ENCODE results near the gene FAM174A. TPM values are rescaled to one million over a fixed set of nuclear protein-coding genes. Genes with fewer than 3 reads are reported as not detected.

FAM174A gene
- total RNA-seq, 1 donor from 2014 or later: 20.9 TPM

DNA sequence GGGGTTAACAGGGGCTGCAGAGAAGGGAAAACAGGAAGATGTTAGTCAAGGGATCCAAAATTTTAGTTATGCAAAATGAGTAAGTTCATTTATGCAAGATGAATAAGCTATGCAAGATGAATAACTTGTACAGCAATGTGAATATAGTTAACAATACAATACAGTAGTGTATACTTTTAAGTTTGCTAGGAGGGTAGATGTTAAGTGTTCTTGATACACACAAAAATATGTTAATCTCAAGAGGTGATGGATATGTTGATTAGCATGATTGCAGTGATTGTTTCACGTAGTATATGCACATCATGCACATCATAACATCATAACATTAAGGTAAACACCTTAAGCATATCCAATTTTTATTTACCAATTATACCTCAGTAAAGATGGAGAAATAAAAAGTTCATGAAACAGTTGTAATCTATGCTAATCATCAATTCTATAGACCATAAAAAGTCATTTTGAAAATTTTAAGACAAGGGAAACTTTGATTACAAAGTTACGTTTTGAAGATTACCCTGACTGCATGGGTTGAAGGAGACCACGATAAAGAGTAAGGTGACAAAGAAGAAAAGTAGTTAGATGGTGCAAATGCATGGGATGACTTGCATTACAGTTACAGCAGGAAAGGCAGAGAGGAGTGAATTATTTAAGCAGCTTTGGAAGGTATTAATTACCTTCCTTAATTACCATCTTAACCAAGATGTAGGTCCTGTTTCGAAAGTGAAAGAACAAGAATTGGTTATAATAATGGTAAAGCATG, 31.4 kb downstream of the FAM174A start:
- H3K27ac ChIP-seq (ENCODE audit: low read depth, low read length): no peak overlapping the region
- no peaks in the 10 kb centered on the region for H3K4me1 ChIP-seq (ENCODE audit: control insufficient read depth in 3 of 3, insufficient read depth in 3 of 3, low read length in 3 of 3)
- peaks cover 0 to 4% (median 0%) of the 10 kb centered on the region in 3 donors for H3K36me3 ChIP-seq (ENCODE audit: control insufficient read depth in 3 of 3, insufficient read depth in 3 of 3, low read length in 3 of 3)
- H3K4me3 ChIP-seq (ENCODE audit: low read length in 3 of 3): no peak overlapping the region
- H3K9me3 ChIP-seq (ENCODE audit: control insufficient read depth in 3 of 3, low read length in 3 of 3): no peaks in the 10 kb centered on the region
- no peak overlapping the region for H3K9ac ChIP-seq (ENCODE audit: low read depth in 1 of 3, low read length in 3 of 3)
- H3K27me3 ChIP-seq (ENCODE audit: control insufficient read depth in 3 of 3, insufficient read depth in 3 of 3, low read length in 3 of 3): no peaks in the 10 kb centered on the region

GRCh38 chr5:100574716-100575115, 39.5 kb downstream of the FAM174A start:
- H3K9me3 ChIP-seq (ENCODE audit: control insufficient read depth in 3 of 3, low read length in 3 of 3): no peaks in the 10 kb centered on the region
- H3K9ac ChIP-seq (ENCODE audit: low read depth in 1 of 3, low read length in 3 of 3): no peak overlapping the region
- no peaks in the 10 kb centered on the region for H3K36me3 ChIP-seq (ENCODE audit: control insufficient read depth in 3 of 3, insufficient read depth in 3 of 3, low read length in 3 of 3)
- H3K27ac ChIP-seq (ENCODE audit: low read depth, low read length): no peak overlapping the region
- H3K4me3 ChIP-seq (ENCODE audit: low read length in 3 of 3): no peak overlapping the region
- H3K27me3 ChIP-seq (ENCODE audit: control insufficient read depth in 3 of 3, insufficient read depth in 3 of 3, low read length in 3 of 3): no peaks in the 10 kb centered on the region
- H3K4me1 ChIP-seq (ENCODE audit: control insufficient read depth in 3 of 3, insufficient read depth in 3 of 3, low read length in 3 of 3): no peaks in the 10 kb centered on the region

GRCh38 chr5:100575815-100576214, 40.6 kb downstream of the FAM174A start:
- Histone ChIP-seq H3K9me3 (ENCODE audit: control insufficient read depth in 3 of 3, low read length in 3 of 3) (no peaks in the 10 kb centered on the region), H3K27ac (ENCODE audit: low read depth, low read length) (peak overlapping the region; percentile 63), H3K4me3 (ENCODE audit: low read length in 3 of 3) (no peak overlapping the region), H3K36me3 (ENCODE audit: control insufficient read depth in 3 of 3, insufficient read depth in 3 of 3, low read length in 3 of 3) (peaks cover 0 to 4% (median 0%) of the 10 kb centered on the region in 3 donors), H3K4me1 (ENCODE audit: control insufficient read depth in 3 of 3, insufficient read depth in 3 of 3, low read length in 3 of 3) (no peaks in the 10 kb centered on the region), H3K27me3 (ENCODE audit: control insufficient read depth in 3 of 3, insufficient read depth in 3 of 3, low read length in 3 of 3) (no peaks in the 10 kb centered on the region), H3K9ac (ENCODE audit: low read depth in 1 of 3, low read length in 3 of 3) (no peak overlapping the region)

- H3K27ac ChIP-seq (ENCODE audit: low read depth, low read length): peak overlapping the region; percentile 63
Measured at GRCh38 chr5:100576217-100576751, 41.1 kb downstream of the FAM174A start.

GRCh38 chr5:100577506-100577905, 42.3 kb downstream of the FAM174A start:
- no peaks in the 10 kb centered on the region for H3K4me1 ChIP-seq (ENCODE audit: control insufficient read depth in 3 of 3, insufficient read depth in 3 of 3, low read length in 3 of 3)
- H3K36me3 ChIP-seq (ENCODE audit: control insufficient read depth in 3 of 3, insufficient read depth in 3 of 3, low read length in 3 of 3): peaks cover 0 to 4% (median 0%) of the 10 kb centered on the region in 3 donors
- H3K9ac ChIP-seq (ENCODE audit: low read depth in 1 of 3, low read length in 3 of 3): no peak overlapping the region
- H3K9me3 ChIP-seq (ENCODE audit: control insufficient read depth in 3 of 3, low read length in 3 of 3): no peaks in the 10 kb centered on the region
- H3K4me3 ChIP-seq (ENCODE audit: low read length in 3 of 3): no peak overlapping the region
- H3K27me3 ChIP-seq (ENCODE audit: control insufficient read depth in 3 of 3, insufficient read depth in 3 of 3, low read length in 3 of 3): no peaks in the 10 kb centered on the region
- H3K27ac ChIP-seq (ENCODE audit: low read depth, low read length): no peak overlapping the region

More at GRCh38 chr5:100576217-100576751, 41.1 kb downstream of the FAM174A start:
- Histone ChIP-seq H3K4me1 (ENCODE audit: control insufficient read depth in 3 of 3, insufficient read depth in 3 of 3, low read length in 3 of 3) (no peaks in the 10 kb centered on the region), H3K4me3 (ENCODE audit: low read length in 3 of 3) (no peak overlapping the region), H3K9ac (ENCODE audit: low read depth in 1 of 3, low read length in 3 of 3) (no peak overlapping the region), H3K27me3 (ENCODE audit: control insufficient read depth in 3 of 3, insufficient read depth in 3 of 3, low read length in 3 of 3) (no peaks in the 10 kb centered on the region), H3K36me3 (ENCODE audit: control insufficient read depth in 3 of 3, insufficient read depth in 3 of 3, low read length in 3 of 3) (peaks cover 0 to 4% (median 0%) of the 10 kb centered on the region in 3 donors), H3K9me3 (ENCODE audit: control insufficient read depth in 3 of 3, low read length in 3 of 3) (no peaks in the 10 kb centered on the region)

- Histone ChIP-seq H3K4me3 (ENCODE audit: low read length in 3 of 3) (no peak overlapping the region), H3K36me3 (ENCODE audit: control insufficient read depth in 3 of 3, insufficient read depth in 3 of 3, low read length in 3 of 3) (peaks cover 0 to 4% (median 0%) of the 10 kb centered on the region in 3 donors), H3K4me1 (ENCODE audit: control insufficient read depth in 3 of 3, insufficient read depth in 3 of 3, low read length in 3 of 3) (no peaks in the 10 kb centered on the region), H3K27ac (ENCODE audit: low read depth, low read length) (no peak overlapping the region), H3K9ac (ENCODE audit: low read depth in 1 of 3, low read length in 3 of 3) (no peak overlapping the region), H3K27me3 (ENCODE audit: control insufficient read depth in 3 of 3, insufficient read depth in 3 of 3, low read length in 3 of 3) (no peaks in the 10 kb centered on the region), H3K9me3 (ENCODE audit: control insufficient read depth in 3 of 3, low read length in 3 of 3) (no peaks in the 10 kb centered on the region)
Measured at GRCh38 chr5:100584069-100584468, 48.9 kb downstream of the FAM174A start.

DNA sequence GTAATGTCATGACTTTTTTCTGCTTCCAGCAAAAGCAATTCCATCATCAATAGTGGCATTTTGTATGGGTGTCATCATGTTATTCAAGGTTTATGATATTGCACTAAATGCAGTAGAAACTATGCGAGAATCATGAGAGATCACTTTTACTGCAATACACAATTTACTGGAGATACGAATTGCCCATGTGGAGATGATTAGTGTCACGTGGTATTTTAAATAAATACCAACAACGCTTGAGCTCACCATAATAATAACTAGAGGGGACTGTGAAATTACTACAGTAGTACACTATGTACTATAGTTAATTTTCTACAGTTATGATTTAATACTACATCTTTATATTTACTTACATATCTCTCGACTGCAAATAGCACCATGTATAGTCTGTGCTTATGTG, 49.7 kb downstream of the FAM174A start:
- no peaks in the 10 kb centered on the region for H3K27me3 ChIP-seq (ENCODE audit: control insufficient read depth in 3 of 3, insufficient read depth in 3 of 3, low read length in 3 of 3)
- peaks cover 0 to 4% (median 0%) of the 10 kb centered on the region in 3 donors for H3K36me3 ChIP-seq (ENCODE audit: control insufficient read depth in 3 of 3, insufficient read depth in 3 of 3, low read length in 3 of 3)
- no peaks in the 10 kb centered on the region for H3K9me3 ChIP-seq (ENCODE audit: control insufficient read depth in 3 of 3, low read length in 3 of 3)
- H3K4me1 ChIP-seq (ENCODE audit: control insufficient read depth in 3 of 3, insufficient read depth in 3 of 3, low read length in 3 of 3): no peaks in the 10 kb centered on the region
- H3K27ac ChIP-seq (ENCODE audit: low read depth, low read length): no peak overlapping the region
- no peak overlapping the region for H3K4me3 ChIP-seq (ENCODE audit: low read length in 3 of 3)
- H3K9ac ChIP-seq (ENCODE audit: low read depth in 1 of 3, low read length in 3 of 3): no peak overlapping the region

DNA sequence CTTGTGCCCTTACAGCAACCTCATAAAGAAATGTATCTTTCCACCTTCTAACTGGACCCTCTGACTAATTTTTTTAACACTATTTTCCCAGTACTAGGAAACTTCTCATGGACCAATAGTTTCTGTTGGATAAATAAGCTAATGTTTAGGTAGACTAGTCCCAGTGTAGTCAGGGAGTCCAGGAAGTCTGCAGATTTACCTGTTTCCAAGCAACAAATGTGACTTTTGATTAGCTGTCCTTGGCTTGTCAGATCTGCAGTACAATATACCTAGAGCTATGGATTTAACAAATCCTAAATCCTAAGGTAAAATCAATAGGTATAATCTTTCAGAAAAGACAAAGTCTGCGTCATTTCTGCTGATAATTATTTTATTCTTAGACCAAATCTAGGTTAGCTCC, 55.7 kb downstream of the FAM174A start:
- H3K27ac ChIP-seq (ENCODE audit: low read depth, low read length): no peak overlapping the region
- H3K9ac ChIP-seq (ENCODE audit: low read depth in 1 of 3, low read length in 3 of 3): no peak overlapping the region
- H3K4me3 ChIP-seq (ENCODE audit: low read length in 3 of 3): no peak overlapping the region
- H3K4me1 ChIP-seq (ENCODE audit: control insufficient read depth in 3 of 3, insufficient read depth in 3 of 3, low read length in 3 of 3): peaks cover 0 to 9% (median 5%) of the 10 kb centered on the region in 3 donors
- H3K9me3 ChIP-seq (ENCODE audit: control insufficient read depth in 3 of 3, low read length in 3 of 3): no peaks in the 10 kb centered on the region
- H3K36me3 ChIP-seq (ENCODE audit: control insufficient read depth in 3 of 3, insufficient read depth in 3 of 3, low read length in 3 of 3): no peaks in the 10 kb centered on the region
- H3K27me3 ChIP-seq (ENCODE audit: control insufficient read depth in 3 of 3, insufficient read depth in 3 of 3, low read length in 3 of 3): no peaks in the 10 kb centered on the region

GRCh38 chr5:100595152-100595811, 60.1 kb downstream of the FAM174A start:
- no peaks in the 10 kb centered on the region for H3K9me3 ChIP-seq (ENCODE audit: control insufficient read depth in 3 of 3, low read length in 3 of 3)
- H3K27me3 ChIP-seq (ENCODE audit: control insufficient read depth in 3 of 3, insufficient read depth in 3 of 3, low read length in 3 of 3): no peaks in the 10 kb centered on the region
- peak overlapping the region in 2 of 3 donors; percentile 32 to 72 for H3K9ac ChIP-seq (ENCODE audit: low read depth in 1 of 3, low read length in 3 of 3)
- no peaks in the 10 kb centered on the region for H3K36me3 ChIP-seq (ENCODE audit: control insufficient read depth in 3 of 3, insufficient read depth in 3 of 3, low read length in 3 of 3)
- H3K4me1 ChIP-seq (ENCODE audit: control insufficient read depth in 3 of 3, insufficient read depth in 3 of 3, low read length in 3 of 3): peaks cover 0 to 9% (median 5%) of the 10 kb centered on the region in 3 donors
- H3K4me3 ChIP-seq (ENCODE audit: low read length in 3 of 3): peak overlapping the region; percentile 40 to 57 (median 49)
- H3K27ac ChIP-seq (ENCODE audit: low read depth, low read length): peak overlapping the region; percentile 74

DNA sequence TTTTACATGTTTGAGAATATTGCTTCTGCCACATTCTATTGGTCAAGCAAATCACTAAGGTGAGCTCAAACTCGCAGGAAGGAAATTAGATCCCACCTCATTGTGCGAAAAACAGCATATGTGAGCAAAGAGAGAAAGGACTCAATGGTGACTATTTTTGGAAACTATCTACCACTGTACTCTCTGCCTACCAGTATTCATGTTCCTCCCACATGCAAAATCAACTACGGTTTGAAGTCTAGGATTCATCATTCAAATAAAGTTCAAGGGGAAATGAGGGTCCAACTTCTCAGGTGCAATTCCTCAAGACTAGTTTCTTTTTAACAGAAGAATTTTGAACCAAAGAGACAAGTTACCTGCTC, 60.6 kb downstream of the FAM174A start:
- peak overlapping the region; percentile 74 for H3K27ac ChIP-seq (ENCODE audit: low read depth, low read length)
- peak overlapping the region; percentile 40 to 57 (median 49) for H3K4me3 ChIP-seq (ENCODE audit: low read length in 3 of 3)
- no peaks in the 10 kb centered on the region for H3K36me3 ChIP-seq (ENCODE audit: control insufficient read depth in 3 of 3, insufficient read depth in 3 of 3, low read length in 3 of 3)
- peak overlapping the region in 2 of 3 donors; percentile 32 to 72 for H3K9ac ChIP-seq (ENCODE audit: low read depth in 1 of 3, low read length in 3 of 3)
- H3K4me1 ChIP-seq (ENCODE audit: control insufficient read depth in 3 of 3, insufficient read depth in 3 of 3, low read length in 3 of 3): peaks cover 0 to 9% (median 5%) of the 10 kb centered on the region in 3 donors
- H3K27me3 ChIP-seq (ENCODE audit: control insufficient read depth in 3 of 3, insufficient read depth in 3 of 3, low read length in 3 of 3): no peaks in the 10 kb centered on the region
- H3K9me3 ChIP-seq (ENCODE audit: control insufficient read depth in 3 of 3, low read length in 3 of 3): no peaks in the 10 kb centered on the region

Measured in skeletal muscle tissue (tissue), 4 donors.